A549 (cell line): ENCODE results near the gene TSC22D1.

Experiments
- CBX8 ChIP-seq: fragments of 200-600 bp; sonication (generic); IDR thresholded peaks from 2 replicates; pipeline ENCODE4 v1.6.1; 2016
- ESRRA ChIP-seq: fragments of 150-350 bp; IDR thresholded peaks from 2 replicates; pipeline ENCODE4 v1.6.1; 2014; ENCODE audit warnings: mild to moderate bottlenecking, low read length, borderline replicate concordance
- GATA3 ChIP-seq: IDR thresholded peaks from 2 replicates; pipeline ENCODE4 v1.6.1; 2012; ENCODE audit warnings: borderline replicate concordance
- JUN ChIP-seq, 2 experiments: fragments of >200 bp; sonication (Bioruptor Twin); formaldehyde crosslinking; IDR thresholded peaks; 2 replicates in 1 of 2; 3 replicates in 1 of 2; pipeline ENCODE4 v1.6.1; 2016 to 2017
- NFE2L2 ChIP-seq: fragments of 150-350 bp; conservative IDR thresholded peaks from 2 replicates; pipeline ENCODE4 v1.6.1; 2014; ENCODE audit warnings: low read length
- PBX3 ChIP-seq: IDR thresholded peaks from 2 replicates; pipeline ENCODE4 v1.6.1; 2012
- POLR2A ChIP-seq: IDR thresholded peaks from 2 replicates; pipeline ENCODE4 v1.6.1; 2012; ENCODE audit warnings: mild to moderate bottlenecking, low read length
- SREBF2 ChIP-seq: fragments of 450-650 bp; IDR thresholded peaks from 2 replicates; pipeline ENCODE4 v1.6.1; 2014; ENCODE audit warnings: mild to moderate bottlenecking, moderate library complexity
- TF ChIP-seq, protein P1 (sequence below): fragments of >200 bp; sonication (Bioruptor Twin); formaldehyde crosslinking; IDR thresholded peaks from 3 replicates; pipeline ENCODE4 v1.5.1; 2016
- TF ChIP-seq, protein P2 (sequence below): fragments of 150-350 bp; IDR thresholded peaks from 2 replicates; pipeline ENCODE4 v1.6.1; 2014; ENCODE audit warnings: low read depth, mild to moderate bottlenecking, low read length

GRCh38 chr13:44583137-44583536 is 7.0 kb upstream of the TSC22D1 start:
- TF ChIP-seq JUN (IDR thresholded peaks at IDR 0.05), result no peak
- no peak for TF ChIP-seq ESRRA
- TF ChIP-seq PBX3, result no peak
- TF ChIP-seq, protein P1, sequence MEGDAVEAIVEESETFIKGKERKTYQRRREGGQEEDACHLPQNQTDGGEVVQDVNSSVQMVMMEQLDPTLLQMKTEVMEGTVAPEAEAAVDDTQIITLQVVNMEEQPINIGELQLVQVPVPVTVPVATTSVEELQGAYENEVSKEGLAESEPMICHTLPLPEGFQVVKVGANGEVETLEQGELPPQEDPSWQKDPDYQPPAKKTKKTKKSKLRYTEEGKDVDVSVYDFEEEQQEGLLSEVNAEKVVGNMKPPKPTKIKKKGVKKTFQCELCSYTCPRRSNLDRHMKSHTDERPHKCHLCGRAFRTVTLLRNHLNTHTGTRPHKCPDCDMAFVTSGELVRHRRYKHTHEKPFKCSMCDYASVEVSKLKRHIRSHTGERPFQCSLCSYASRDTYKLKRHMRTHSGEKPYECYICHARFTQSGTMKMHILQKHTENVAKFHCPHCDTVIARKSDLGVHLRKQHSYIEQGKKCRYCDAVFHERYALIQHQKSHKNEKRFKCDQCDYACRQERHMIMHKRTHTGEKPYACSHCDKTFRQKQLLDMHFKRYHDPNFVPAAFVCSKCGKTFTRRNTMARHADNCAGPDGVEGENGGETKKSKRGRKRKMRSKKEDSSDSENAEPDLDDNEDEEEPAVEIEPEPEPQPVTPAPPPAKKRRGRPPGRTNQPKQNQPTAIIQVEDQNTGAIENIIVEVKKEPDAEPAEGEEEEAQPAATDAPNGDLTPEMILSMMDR, result no peak
- TF ChIP-seq SREBF2, result no peak
- TF ChIP-seq GATA3, result no peak
- TF ChIP-seq, protein P2, sequence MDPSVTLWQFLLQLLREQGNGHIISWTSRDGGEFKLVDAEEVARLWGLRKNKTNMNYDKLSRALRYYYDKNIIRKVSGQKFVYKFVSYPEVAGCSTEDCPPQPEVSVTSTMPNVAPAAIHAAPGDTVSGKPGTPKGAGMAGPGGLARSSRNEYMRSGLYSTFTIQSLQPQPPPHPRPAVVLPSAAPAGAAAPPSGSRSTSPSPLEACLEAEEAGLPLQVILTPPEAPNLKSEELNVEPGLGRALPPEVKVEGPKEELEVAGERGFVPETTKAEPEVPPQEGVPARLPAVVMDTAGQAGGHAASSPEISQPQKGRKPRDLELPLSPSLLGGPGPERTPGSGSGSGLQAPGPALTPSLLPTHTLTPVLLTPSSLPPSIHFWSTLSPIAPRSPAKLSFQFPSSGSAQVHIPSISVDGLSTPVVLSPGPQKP, result no peak
- TF ChIP-seq POLR2A, result no peak
- TF ChIP-seq NFE2L2, result no peak
- no peak for TF ChIP-seq CBX8
